ENCODE results near the gene KRT3.

DNA sequence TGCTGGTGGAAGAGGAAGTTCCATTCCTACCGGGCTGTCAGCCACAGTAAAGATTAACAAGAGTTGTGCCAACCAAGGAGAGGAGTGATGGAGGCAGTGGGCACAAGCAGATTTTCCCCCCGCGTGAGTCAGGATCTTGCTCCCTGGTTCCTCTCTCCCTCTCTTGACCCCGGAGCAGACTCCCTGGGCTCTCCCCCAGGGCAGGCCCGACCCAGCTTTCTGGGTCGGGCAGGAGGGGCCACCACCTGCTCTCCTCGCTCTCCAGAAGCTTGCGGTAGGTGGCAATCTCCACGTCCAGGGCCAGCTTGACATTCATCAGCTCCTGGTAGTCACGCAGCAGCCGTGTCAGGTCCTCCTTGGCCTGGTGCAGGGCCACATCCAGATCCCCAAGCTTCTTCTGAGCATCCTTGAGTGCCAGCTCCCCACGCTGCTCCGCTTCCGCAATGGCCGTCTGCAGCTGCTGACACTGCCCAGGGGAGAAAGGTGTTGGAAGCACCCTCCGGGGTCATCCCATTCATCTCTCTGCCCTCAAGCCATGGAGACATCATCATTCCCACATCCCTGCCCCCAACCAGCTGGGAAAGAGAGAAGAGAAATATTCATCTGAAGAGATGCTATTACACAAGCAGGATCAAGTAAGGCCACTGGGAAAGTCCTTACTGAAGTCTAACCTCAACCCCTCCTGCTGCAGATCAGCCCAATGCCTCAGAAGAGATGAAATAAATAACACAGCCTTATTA, 27.0 kb upstream of the KRT3 start:
- TF ChIP-seq EP300 (IDR thresholded peaks at IDR 0.05): no peak
- TF ChIP-seq CTCF (IDR thresholded peaks at IDR 0.05): no peak
